ENCODE results near the gene SETBP1.

SETBP1 gene

DNA sequence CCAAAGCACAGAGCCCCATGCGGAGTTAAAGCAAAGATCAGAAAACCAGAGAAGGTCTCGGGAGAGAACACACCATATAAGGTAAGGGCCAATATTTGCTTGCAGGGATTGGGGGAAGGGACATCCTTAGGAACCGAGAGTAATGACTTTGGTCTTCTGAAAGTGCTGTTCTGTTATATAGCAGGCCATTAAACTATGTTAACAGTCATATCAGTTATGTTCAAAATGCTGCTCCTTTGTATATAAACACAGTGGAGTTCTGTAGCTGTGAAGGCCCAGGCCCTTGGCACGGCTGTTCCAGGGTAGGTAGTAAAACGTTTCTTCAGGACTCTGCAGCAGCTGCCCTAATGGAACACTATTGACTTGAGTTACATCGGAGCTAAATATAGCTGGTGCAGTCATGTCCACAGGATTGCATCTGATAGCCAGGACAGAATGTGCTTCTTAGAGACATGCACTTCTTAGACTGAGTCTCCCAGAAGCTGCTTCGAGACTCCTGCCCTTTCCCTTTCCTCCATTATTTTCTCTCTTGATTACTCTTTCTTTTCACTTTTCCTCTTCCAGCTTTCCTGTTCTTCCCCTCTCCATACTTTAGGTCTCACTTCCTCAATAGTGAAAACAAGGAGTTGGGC lies 122.4 kb downstream of the SETBP1 start:
- FAIRE-seq (no peak), DNase-seq (ENCODE audit: extremely low spot score, insufficient read length, low read depth) (no peak)

DNA sequence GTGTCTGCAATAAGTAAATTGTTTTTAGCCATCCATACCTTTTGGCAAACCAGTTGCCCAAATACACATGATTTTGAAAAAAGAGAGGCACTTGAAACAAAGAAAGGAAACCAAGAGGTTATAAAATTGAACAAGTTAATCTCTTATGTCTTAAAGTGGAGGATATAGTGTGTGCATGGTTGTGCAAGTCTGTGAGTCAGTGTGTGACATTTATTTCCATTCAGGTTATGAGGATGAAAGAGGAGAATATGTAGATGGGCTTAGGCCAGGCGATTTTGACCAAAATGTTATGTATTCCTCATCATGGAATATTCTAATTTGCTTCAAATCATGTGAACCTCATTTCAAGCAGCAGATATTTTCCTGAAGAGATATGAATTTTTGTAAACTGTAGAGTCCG lies 123.3 kb downstream of the SETBP1 start:
- no peak for DNase-seq (ENCODE audit: extremely low spot score, insufficient read length, low read depth)
- FAIRE-seq, result no peak

GRCh38 chr18:44805176-44805575 lies 124.5 kb downstream of the SETBP1 start:
- FAIRE-seq (peak; percentile 48), DNase-seq (ENCODE audit: extremely low spot score, insufficient read length, low read depth) (no peak)

DNA sequence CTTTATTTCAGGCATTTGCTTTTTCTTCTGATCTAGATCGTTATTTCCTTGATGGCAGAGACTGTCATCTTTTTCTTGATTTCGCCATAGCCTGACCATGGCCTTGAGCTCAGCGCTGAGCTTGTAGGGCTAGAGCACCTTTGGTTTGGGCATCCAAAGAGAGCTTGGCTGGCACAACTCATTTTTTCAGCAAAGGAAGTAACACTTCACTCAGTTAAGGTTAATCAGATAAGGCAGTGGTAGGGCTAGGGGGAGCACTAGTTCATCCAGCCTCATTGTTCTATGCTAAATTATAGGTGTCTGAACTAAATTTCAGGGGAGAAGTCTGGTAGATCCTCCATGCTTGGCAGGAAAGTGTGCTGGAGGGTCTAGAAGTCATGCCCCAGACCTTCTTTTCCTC lies 125.0 kb downstream of the SETBP1 start:
- DNase-seq (ENCODE audit: extremely low spot score, insufficient read length, low read depth) (no peak), FAIRE-seq (no peak)

DNA sequence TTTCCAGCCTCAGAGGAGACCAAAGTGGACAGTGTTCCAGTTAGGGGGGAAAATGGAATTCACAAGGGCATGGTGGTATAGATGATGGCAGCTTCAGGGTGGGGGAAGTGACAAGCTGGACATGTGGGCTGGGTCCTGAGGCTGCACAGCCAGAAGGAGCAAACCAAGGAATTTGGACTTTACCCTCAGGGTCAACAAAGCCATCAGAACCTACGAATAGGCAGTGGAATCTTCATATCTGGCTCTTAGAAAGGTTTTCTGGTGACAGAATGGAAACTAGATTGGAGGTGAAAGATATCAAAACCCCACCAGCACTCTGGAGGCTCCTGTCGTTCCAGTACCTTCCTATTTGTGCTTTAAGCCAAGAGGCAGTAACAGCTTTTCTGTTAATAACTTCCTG lies 127.1 kb downstream of the SETBP1 start:
- FAIRE-seq, result peak; percentile 24
- DNase-seq (ENCODE audit: extremely low spot score, insufficient read length, low read depth), result no peak

GRCh38 chr18:44811572-44812125 lies 131.0 kb downstream of the SETBP1 start:
- FAIRE-seq (no peak), DNase-seq (ENCODE audit: extremely low spot score, insufficient read length, low read depth) (no peak)

- no peak for DNase-seq (ENCODE audit: extremely low spot score, insufficient read length, low read depth)
- FAIRE-seq, result no peak
Observed at GRCh38 chr18:44812426-44812825, 131.7 kb downstream of the SETBP1 start.

DNA sequence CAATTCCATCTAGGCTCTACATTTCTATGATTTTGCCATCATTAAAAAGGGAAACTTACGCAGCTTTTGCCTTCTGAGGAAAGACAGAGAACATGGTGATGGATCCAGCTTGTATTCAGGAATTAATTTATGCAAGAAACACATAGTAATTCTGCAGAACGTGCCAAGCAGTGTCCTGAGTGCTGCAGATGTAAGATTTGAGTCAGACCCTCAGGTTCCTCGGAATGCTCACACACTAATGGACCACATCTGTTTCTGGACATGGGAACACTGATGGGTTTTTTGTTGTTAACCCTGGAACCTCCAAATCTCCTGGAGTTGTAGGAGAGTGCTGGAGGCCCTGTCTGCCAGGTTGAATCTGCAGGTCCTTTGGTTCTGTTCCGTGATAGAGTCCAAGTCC lies 132.9 kb downstream of the SETBP1 start:
- FAIRE-seq, result no peak
- DNase-seq (ENCODE audit: extremely low spot score, insufficient read length, low read depth), result no peak

DNA sequence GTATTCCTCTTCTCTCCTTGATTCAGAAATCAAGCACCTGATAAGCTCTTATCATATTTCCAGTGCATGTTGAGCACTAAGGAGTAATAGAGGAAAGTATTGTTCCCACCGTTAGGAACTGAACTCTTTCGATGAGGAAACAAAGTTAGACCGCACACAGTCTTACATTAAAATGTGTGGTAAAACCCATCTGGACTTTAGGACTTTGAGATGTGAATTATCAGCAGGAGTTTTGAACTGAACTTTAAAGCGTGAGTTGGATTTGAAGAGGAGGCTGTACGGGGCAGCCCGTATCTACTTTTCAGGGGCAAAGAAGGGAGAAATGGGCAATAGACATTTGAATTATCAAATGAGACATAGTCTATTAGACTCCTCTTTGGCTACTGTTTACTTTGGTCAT lies 134.4 kb downstream of the SETBP1 start:
- FAIRE-seq (no peak), DNase-seq (ENCODE audit: extremely low spot score, insufficient read length, low read depth) (no peak)

- FAIRE-seq, result no peak
- DNase-seq (ENCODE audit: extremely low spot score, insufficient read length, low read depth), result no peak
Observed at GRCh38 chr18:44816050-44816449, 135.4 kb downstream of the SETBP1 start.

GRCh38 chr18:44816477-44816876 lies 135.8 kb downstream of the SETBP1 start:
- DNase-seq (ENCODE audit: extremely low spot score, insufficient read length, low read depth), result no peak
- FAIRE-seq, result no peak

GRCh38 chr18:44817831-44818473 lies 137.3 kb downstream of the SETBP1 start:
- no peak for DNase-seq (ENCODE audit: extremely low spot score, insufficient read length, low read depth)
- peak; percentile 12 for FAIRE-seq

GRCh38 chr18:44818668-44819403 lies 138.1 kb downstream of the SETBP1 start:
- FAIRE-seq (no peak), DNase-seq (ENCODE audit: extremely low spot score, insufficient read length, low read depth) (no peak)

DNA sequence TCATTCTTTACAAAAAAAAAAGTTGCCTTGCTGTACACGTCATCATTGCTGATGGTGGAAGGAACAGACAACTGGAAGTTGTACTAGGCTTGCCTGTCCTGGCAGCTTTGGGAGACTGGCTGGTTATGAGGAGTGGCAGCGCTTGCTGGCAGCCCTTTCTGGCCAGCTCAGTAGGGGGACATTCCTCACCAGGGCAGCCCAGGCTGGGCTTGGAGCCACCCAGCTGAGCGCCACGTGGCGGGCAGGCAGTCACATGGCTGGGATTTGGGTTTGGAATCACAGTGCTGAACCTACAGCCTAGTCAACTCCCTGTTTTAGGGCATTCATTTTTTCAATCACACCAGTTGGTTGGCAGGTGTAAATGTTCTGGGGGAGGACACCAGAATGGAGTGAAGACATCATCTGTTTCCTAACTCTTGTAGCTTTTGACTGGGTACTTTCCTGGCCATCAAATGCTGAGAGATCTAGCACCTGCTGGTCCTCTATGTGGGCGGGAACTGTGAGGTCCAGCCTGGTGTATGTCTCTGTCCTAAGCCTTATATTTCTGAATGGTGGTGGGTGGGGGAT lies 139.3 kb downstream of the SETBP1 start:
- DNase-seq (ENCODE audit: extremely low spot score, insufficient read length, low read depth), result no peak
- no peak for FAIRE-seq

DNA sequence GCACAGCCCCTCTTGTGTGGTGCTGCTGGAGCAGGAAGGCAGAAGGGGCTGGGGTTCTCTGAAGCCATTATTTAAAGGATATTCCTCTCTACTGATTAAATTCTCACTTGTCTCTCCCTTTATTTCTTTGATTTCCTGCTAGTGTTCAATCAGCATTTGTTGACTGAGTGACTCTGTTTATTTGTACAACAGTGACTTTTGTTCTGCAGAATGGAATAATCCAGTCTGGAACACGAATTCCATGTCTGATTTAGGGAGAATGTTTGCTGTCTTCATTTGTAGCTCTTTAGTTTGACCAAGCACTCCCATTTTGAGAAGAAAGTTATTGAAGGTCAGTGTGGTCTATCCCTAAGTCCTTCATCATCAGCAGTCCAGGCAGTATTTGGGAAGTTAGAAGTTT lies 141.2 kb downstream of the SETBP1 start:
- no peak for DNase-seq (ENCODE audit: extremely low spot score, insufficient read length, low read depth)
- FAIRE-seq, result no peak

DNA sequence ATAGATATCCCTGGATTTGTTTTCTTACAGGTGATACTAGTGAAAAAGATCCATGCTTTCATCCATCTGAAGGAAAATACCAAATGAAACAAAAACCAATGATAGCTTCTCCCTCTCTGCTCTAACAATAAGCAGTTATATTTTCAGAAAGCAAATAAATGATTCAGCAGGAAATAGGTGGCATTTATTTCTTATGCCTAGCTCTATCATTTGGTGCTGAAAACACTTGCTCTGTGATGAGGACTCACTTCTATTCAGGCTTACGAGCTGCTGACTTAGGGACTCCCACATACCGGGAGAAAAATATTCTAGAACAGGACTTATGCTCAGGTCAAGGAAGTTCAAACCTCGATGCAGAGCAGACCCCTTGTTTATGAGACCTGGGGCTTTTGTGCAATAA lies 142.6 kb downstream of the SETBP1 start:
- FAIRE-seq (no peak), DNase-seq (ENCODE audit: extremely low spot score, insufficient read length, low read depth) (no peak)

- FAIRE-seq, result no peak
- DNase-seq (ENCODE audit: extremely low spot score, insufficient read length, low read depth), result no peak
Observed at GRCh38 chr18:44823782-44824181, 143.1 kb downstream of the SETBP1 start.

DNA sequence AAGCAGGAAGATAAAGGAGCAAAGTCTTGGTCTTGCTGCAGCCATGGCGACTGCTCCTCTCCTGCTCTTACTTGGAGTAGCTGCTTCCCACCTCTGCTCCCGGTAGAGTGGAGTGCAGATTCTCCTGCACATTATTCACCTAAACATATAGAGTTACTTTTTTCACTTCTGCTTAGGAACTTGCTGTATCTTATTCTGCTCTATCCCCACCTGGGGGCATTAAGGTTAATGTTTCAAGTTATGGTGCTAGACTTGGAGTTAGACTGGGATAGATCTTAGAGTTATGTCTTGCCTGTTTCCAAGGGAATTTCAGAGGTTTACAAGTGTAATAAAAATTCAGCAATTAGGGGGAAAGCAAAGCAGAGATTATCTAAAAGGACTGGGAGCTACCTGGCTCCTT lies 144.2 kb downstream of the SETBP1 start:
- DNase-seq (ENCODE audit: extremely low spot score, insufficient read length, low read depth) (no peak), FAIRE-seq (no peak)

- FAIRE-seq (no peak), DNase-seq (ENCODE audit: extremely low spot score, insufficient read length, low read depth) (no peak)
Observed at GRCh38 chr18:44826418-44827259, 146.0 kb downstream of the SETBP1 start.

- DNase-seq (ENCODE audit: extremely low spot score, insufficient read length, low read depth) (no peak), FAIRE-seq (no peak)
Observed at GRCh38 chr18:44828080-44828479, 147.4 kb downstream of the SETBP1 start.

All from GM18507 (cell line).